Mucosa of stomach (tissue), 1 donor: ENCODE data around the gene ABI3.

Experiments
- H3K27me3 ChIP-seq: one replicate; pipeline ENCODE4 v1.7.0; 2013; ENCODE audit warnings: mild to moderate bottlenecking, low read length; ENCODE audit not compliant: control insufficient read depth, insufficient read depth
- H3K36me3 ChIP-seq: one replicate; pipeline ENCODE4 v1.7.0; 2013; ENCODE audit warnings: low read length; ENCODE audit not compliant: control insufficient read depth, insufficient read depth
- H3K4me1 ChIP-seq: one replicate; pipeline ENCODE4 v1.7.0; 2013; ENCODE audit warnings: mild to moderate bottlenecking, low read length; ENCODE audit not compliant: control insufficient read depth, insufficient read depth
- H3K4me3 ChIP-seq: one replicate; pipeline ENCODE4 v1.7.0; 2013; ENCODE audit warnings: low read length
- H3K9ac ChIP-seq: one replicate; pipeline ENCODE4 v1.7.0; 2013; ENCODE audit warnings: mild to moderate bottlenecking, low read length, moderate library complexity
- H3K9me3 ChIP-seq: one replicate; pipeline ENCODE4 v1.7.0; 2013; ENCODE audit warnings: mild to moderate bottlenecking, low read length, moderate library complexity; ENCODE audit not compliant: control insufficient read depth
- donor health status: Pancreatic carcinoma.

The ABI3 gene

DNA sequence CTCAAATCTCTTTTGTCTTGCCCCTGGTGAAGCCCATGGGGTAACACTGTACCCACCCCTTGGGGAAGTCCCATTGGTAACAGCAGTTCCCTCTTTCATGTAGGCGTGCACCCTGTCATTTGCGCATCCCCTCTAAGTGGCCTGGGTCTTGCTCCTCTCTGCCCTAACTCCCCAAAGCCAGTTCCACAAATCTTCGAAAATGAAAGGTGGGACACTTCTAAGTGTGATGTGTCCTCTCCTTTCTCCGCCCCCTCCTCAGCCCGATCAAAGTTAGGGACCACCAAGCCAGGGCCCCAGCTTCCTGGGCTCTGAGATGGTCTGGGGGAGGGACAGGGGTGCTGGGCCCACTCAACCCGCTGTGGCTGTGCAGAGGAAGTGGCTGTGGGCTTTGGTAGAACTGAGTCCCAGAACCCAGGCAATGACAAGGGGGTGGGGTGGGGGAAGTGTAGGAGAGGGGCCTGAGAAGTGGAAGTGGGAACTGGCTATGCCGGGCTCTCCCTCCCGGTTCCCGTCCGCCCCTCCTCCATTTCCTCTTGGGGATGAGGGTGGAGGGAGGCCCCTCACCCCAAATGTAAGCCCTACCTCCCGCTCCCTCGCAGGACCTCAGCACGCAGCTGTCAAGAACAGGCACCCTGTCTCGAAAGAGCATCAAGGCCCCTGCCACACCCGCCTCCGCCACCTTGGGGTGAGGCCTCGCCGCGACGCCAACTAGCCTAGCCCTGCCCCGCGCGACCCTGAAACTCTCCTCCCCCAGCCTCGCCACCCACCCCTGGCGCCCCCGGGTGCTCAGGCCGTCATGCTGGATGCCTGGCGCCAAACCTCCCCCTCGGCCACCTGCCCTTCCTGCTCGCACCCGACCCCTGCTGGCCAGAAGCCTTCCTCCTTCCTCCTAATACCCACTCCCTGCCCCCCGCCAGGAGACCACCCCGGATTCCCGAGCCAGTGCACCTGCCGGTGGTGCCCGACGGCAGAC is 8.7 kb downstream of the ABI3 start:
- no peak overlapping the region for H3K9ac ChIP-seq
- H3K36me3 ChIP-seq: no peaks in the 10 kb centered on the region
- peaks cover 25% of the 10 kb centered on the region for H3K27me3 ChIP-seq
- H3K4me1 ChIP-seq: no peaks in the 10 kb centered on the region
- H3K4me3 ChIP-seq: no peak overlapping the region
- no peaks in the 10 kb centered on the region for H3K9me3 ChIP-seq

DNA sequence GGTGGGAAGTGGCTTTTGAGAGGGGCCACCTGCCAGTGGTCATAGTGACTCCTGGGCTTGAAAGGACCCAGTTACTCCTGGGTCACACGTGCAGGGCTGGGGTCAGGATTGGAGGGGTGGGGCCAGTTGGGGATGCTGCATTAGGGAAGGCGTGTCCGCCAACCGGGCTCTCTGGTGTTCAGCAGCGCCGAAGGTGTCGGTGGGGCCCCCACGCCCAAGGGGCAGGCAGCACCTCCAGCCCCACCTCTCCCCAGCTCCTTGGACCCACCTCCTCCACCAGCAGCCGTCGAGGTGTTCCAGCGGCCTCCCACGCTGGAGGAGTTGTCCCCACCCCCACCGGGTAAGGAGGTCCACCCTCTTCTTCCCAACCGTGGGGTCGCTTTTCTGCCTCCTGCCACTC is 9.5 kb downstream of the ABI3 start:
- no peak overlapping the region for H3K4me3 ChIP-seq
- H3K9me3 ChIP-seq: no peaks in the 10 kb centered on the region
- H3K36me3 ChIP-seq: no peaks in the 10 kb centered on the region
- H3K27me3 ChIP-seq: peaks cover 32% of the 10 kb centered on the region
- no peaks in the 10 kb centered on the region for H3K4me1 ChIP-seq
- no peak overlapping the region for H3K9ac ChIP-seq

DNA sequence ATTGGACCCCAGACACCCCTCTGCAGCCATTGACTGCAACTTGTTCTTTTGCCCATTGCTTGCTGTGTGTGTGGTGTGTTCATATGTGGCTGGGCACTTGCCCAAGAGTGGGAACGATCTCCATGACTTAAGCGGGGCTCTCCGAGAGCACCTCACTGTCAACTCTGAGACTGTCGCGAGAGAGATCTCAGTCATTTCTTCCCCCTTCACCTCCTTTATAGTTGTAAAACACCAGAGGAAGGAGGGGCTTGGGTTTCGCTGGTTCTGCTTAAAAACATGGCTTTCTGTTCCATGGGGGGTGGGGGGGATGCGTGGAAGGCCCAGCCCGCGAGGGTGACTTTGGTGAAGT is 12.6 kb downstream of the ABI3 start:
- H3K4me1 ChIP-seq: no peaks in the 10 kb centered on the region
- peaks cover 64% of the 10 kb centered on the region for H3K27me3 ChIP-seq
- H3K9ac ChIP-seq: no peak overlapping the region
- H3K4me3 ChIP-seq: no peak overlapping the region
- H3K36me3 ChIP-seq: no peaks in the 10 kb centered on the region
- H3K9me3 ChIP-seq: no peaks in the 10 kb centered on the region

DNA sequence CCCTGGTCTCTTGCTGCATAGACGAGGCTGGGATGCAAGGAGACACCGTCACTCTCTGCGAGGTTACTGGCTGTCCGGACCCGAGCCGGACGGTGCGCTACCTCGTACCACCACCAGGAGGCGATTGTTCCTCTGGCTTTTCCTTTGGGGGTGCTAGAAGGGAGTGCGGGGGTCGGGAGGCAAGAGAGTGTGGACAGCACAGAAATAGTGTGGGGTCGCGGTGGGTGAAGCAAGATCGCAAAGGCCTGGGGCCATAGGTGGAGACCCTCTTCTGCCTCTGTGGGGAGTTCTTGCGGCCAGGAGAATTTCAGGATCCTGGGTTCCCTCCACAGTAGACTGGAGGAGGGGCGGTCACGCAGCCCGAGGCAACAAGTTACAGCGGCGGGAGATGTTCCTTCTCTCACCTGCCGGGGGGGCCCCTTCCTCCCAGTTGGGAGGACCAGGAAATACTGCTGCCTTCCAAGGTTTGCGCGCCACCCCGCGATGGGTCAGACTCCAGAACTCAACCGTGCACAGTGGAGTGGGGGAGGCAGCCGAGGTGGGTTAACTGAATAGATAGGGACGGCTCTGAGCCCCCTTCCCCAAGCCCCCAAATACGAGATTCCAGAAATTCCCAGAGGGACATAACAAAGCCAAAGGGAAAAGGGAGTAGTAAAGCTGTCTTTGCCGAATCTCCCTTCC is 13.2 kb downstream of the ABI3 start:
- H3K27me3 ChIP-seq: peaks cover 62% of the 10 kb centered on the region

DNA sequence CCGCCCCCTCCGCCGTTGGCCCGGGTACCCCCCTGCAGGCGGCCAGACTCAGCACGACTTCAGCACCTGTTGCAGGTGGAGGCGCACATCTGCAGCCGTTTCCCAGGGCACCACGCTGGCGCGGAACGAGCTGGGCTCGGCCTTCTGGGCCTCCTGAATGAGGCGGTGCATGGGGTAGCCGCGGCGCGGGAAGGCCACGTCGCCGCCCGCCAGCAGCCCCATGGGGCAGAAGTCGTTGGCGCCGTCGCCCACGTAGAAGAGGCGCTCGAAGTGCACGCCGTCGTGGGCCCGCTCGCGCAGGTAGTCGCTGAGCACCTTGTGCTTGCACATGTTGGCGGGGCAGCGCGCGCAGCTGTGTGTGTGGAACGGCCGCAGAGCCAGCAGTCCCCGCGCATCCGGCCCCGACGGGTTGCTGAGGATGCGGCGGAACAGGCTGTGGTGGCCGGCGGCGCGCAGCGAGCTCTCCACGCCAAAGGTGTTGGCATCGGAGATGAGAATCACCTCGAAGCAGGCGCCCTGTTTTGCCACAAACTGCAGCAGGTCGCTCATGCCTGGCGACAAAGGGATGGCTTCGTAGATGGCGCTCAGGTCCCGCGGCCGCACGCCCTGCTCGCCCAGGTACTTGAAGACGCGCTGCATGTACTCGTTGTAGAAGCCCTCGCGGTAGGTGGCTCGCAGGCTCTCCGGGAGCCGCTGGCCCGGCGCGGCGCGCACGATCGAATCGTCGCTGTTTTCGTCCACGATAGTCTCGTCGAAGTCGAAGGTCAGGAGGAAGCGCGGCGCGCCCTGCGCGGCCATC is 13.9 kb downstream of the ABI3 start:
- H3K4me3 ChIP-seq: no peak overlapping the region

More for the DNA sequence above, 13.2 kb downstream of the ABI3 start:
- Histone ChIP-seq H3K9ac (no peak overlapping the region), H3K9me3 (no peaks in the 10 kb centered on the region), H3K36me3 (no peaks in the 10 kb centered on the region), H3K4me1 (no peaks in the 10 kb centered on the region), H3K4me3 (no peak overlapping the region)

DNA sequence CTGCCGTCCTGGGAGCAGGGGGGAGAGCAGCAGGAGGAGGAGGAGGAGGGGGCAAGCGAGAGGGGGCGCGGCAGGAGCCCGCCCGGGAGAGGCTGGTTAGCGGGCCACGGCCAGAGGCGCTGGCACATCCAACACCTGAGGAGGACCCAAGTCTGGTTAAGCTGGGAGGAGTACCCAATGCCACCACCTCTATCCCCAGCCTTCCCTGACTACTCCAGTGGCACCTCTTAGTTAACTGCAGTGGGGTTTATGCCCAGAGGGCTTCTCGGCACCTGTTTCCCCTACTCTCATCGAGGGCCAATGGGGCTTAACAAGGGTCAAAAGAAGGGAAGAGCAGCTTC is 14.5 kb downstream of the ABI3 start:
- no peak overlapping the region for H3K9ac ChIP-seq
- H3K9me3 ChIP-seq: no peaks in the 10 kb centered on the region
- peaks cover 74% of the 10 kb centered on the region for H3K27me3 ChIP-seq
- no peaks in the 10 kb centered on the region for H3K36me3 ChIP-seq
- no peak overlapping the region for H3K4me3 ChIP-seq
- H3K4me1 ChIP-seq: no peaks in the 10 kb centered on the region

More for the DNA sequence above, 13.9 kb downstream of the ABI3 start:
- no peak overlapping the region for H3K9ac ChIP-seq
- H3K9me3 ChIP-seq: no peaks in the 10 kb centered on the region
- peaks cover 68% of the 10 kb centered on the region for H3K27me3 ChIP-seq
- H3K4me1 ChIP-seq: no peaks in the 10 kb centered on the region
- H3K36me3 ChIP-seq: no peaks in the 10 kb centered on the region

DNA sequence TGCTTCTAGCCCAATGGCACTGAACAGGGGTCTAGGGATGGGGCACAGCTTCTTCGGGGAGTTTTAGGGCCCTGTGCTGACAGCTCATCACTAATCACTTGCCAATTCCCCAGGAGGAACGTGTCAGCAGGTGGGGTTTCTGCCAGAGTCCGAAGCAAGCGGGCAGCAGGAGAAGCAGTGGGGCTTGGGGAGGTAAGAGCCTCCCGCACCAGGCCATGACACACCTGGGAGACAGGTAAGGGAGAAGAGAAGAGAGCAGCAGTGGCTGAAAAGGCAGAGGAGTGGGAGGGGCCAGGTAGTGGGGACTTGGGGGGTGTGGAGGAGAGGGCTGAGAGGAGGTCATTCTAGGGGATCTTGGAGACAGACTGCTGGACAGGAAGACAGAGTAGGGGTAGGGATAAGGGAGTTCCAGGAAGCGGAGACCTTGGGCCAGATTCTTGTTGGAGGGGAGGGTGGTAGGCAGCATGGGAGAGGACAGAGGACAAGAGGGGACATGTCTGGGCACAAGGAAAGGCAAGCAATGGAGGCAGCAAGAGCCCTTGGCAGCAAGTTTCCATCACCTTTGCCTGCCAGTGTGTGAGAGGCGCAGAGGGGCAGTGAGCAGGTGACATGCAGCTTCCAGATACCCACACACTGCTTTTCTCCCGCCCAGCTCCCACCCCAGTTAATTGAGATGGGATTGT is 15.2 kb downstream of the ABI3 start:
- H3K4me1 ChIP-seq: peaks cover under 1% of the 10 kb centered on the region
- H3K9ac ChIP-seq: no peak overlapping the region
- H3K4me3 ChIP-seq: no peak overlapping the region
- no peaks in the 10 kb centered on the region for H3K9me3 ChIP-seq
- peaks cover 81% of the 10 kb centered on the region for H3K27me3 ChIP-seq
- H3K36me3 ChIP-seq: no peaks in the 10 kb centered on the region

DNA sequence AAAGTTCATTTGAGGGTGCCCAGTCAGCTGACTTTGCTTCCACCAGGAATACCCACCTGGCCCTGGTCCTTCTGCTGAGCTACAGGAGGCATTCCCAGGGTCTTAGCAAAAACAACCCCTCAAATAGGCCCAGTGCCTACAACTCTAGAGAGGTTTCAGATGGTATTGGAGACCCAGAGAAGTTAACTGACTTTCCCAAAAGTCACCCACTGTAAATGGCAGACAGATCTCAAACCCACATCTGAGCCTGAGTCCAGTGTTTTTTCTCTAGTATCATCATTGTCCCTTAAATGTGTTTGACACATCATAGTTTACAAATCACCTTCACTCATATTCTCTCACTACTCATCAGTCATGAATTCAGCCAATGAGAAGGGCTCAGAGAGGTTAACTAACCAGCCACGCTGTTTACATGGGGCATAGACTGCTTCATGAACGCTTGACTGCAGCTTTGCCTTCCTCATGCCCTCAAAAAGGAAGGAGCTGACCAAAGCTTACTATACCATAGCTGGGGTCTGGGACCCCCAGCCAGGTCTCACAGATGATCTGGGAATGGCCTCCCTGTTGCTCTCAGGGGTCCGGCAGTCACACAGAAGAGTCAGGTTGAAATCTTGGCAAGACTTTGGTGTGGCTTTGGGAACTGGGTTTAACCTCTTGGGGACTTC is 16.4 kb downstream of the ABI3 start:
- Histone ChIP-seq H3K27me3 (peaks cover 92% of the 10 kb centered on the region), H3K9ac (no peak overlapping the region), H3K4me3 (no peak overlapping the region), H3K4me1 (peaks cover 5% of the 10 kb centered on the region), H3K9me3 (no peaks in the 10 kb centered on the region), H3K36me3 (no peaks in the 10 kb centered on the region)

DNA sequence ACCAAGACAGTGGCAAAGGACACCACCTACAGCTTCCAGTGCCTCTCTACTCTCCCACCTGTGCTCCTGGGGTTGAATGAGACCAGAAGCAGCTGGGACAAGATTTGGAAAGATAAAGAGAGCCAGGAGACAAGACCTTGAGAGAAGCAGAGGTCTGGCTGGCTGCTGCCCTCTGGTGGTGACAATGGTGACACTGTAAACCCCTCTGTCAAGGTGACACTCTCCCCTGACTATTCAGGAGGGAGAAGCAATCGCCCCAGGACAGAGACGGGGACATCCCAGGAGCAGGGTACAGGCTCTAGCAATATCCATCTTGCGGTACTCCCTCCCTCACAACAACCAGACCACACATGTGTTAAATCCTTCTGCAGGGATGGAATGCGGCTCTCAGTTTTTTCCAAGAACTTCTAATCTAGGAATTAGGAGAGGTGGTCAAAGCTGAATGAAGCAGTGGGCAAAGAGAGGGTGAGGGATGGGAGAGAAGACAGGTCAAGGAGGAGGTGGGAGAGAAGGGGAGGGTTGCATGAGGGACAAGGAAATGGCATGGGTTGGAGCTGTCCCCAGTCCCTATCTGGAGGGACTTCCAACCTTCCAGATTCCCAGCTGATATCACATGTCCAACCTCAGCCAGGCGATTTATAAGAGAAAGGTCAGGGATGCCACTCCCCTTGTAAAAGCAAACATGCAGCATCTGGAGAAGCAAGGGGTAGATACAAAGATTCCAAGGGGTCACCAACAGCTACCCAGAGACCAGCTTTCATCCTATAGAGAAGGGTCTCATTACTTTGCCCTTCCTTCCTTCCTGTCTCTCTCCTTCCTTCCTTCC is 17.1 kb downstream of the ABI3 start:
- Histone ChIP-seq H3K27me3 (peaks cover 87% of the 10 kb centered on the region), H3K4me1 (peaks cover 5% of the 10 kb centered on the region), H3K9ac (no peak overlapping the region), H3K36me3 (no peaks in the 10 kb centered on the region), H3K9me3 (no peaks in the 10 kb centered on the region), H3K4me3 (no peak overlapping the region)

DNA sequence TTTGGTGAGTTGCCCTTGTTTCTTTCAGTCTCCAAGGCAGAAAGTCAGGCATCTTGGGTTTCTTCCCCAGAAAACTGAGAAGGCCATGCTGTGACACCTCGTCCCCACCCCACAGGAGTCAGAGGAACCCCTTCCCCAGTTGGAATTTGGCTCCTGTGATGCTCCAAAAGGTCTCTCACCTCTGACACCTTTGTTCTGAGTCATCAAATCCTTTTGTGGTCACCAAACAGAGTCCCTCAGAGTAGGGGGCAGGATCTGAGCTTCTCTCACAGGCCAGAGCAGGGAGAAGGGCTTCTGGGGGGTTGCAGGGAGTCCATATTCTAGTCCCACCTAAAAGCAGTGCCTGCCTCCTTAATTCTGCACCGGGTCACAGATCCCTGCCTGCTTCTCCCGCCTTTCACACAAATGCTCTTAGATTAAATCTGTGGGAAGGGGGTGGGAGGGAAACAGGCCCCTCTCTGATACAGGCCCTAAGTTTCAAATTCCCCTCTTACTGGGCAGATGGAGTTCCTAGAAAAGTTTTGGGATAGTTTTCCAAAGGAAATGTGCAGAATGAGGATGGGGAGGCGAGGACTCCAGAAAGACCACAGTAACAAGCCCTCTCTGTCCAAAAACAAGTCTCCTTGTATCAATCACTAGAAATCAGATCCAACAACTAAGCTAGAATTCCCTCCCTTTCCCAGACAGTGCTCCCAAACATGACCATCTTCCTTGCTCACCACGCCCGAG is 18.7 kb downstream of the ABI3 start:
- H3K9ac ChIP-seq: no peak overlapping the region
- no peaks in the 10 kb centered on the region for H3K36me3 ChIP-seq
- no peak overlapping the region for H3K4me3 ChIP-seq
- H3K27me3 ChIP-seq: peaks cover 71% of the 10 kb centered on the region
- peaks cover 5% of the 10 kb centered on the region for H3K4me1 ChIP-seq
- no peaks in the 10 kb centered on the region for H3K9me3 ChIP-seq
